Loucy (cell line): ENCODE data around the gene MNT.

Experiments
- H2AFZ ChIP-seq: fragments of 200-600 bp; sonication (generic); 2 replicates; pipeline ENCODE4 v1.6.0; 2016; ENCODE audit warnings: antibody characterized with exemption, mild to moderate bottlenecking, low read length, moderate library complexity
- H3F3A ChIP-seq: fragments of 200-600 bp; 2 replicates; pipeline ENCODE4 v1.6.0; 2016; ENCODE audit warnings: antibody characterized with exemption, low read depth, mild to moderate bottlenecking
- H3K27me3 ChIP-seq: fragments of 200-600 bp; sonication (generic); 2 replicates; pipeline ENCODE4 v1.6.1; 2014; ENCODE audit warnings: low read length, mild to moderate bottlenecking; ENCODE audit not compliant: insufficient read depth, poor library complexity, severe bottlenecking
- H3K36me3 ChIP-seq: fragments of 200-600 bp; sonication (generic); 2 replicates; pipeline ENCODE4 v1.6.1; 2016; ENCODE audit warnings: low read length; ENCODE audit not compliant: insufficient read depth
- H3K4me1 ChIP-seq: fragments of 200-600 bp; sonication (generic); 2 replicates; pipeline ENCODE4 v1.5.1; 2014; ENCODE audit warnings: low read length, mild to moderate bottlenecking; ENCODE audit not compliant: insufficient read depth, poor library complexity, severe bottlenecking
- H3K4me2 ChIP-seq: fragments of 200-600 bp; sonication (generic); 2 replicates; pipeline ENCODE4 v1.6.0; 2014; ENCODE audit warnings: antibody characterized with exemption, low read length, low read depth, mild to moderate bottlenecking; ENCODE audit not compliant: poor library complexity, severe bottlenecking
- H3K4me3 ChIP-seq: fragments of 200-600 bp; sonication (generic); 2 replicates; pipeline ENCODE4 v1.5.1; 2014; ENCODE audit warnings: low read length, mild to moderate bottlenecking, mixed read lengths; ENCODE audit not compliant: poor library complexity, severe bottlenecking
- H3K79me2 ChIP-seq: fragments of 200-600 bp; sonication (generic); 2 replicates; pipeline ENCODE4 v1.6.1; 2014; ENCODE audit warnings: low read length; ENCODE audit not compliant: insufficient read depth
- H3K9ac ChIP-seq: fragments of 200-600 bp; sonication (generic); 2 replicates; pipeline ENCODE4 v1.6.0; 2014; ENCODE audit warnings: mild to moderate bottlenecking, low read depth, low read length, moderate library complexity; ENCODE audit not compliant: poor library complexity, severe bottlenecking
- H3K9me2 ChIP-seq: fragments of 200-600 bp; sonication (generic); replicated peaks from 2 replicates; pipeline ENCODE4 v1.6.1; 2016; ENCODE audit warnings: low read depth, low read length, mixed read lengths
- H3K9me3 ChIP-seq: fragments of 200-600 bp; sonication (generic); 2 replicates; pipeline ENCODE4 v1.6.1; 2014; ENCODE audit warnings: mild to moderate bottlenecking, antibody characterized with exemption, low read length, low read depth; ENCODE audit not compliant: insufficient read depth
- H4K20me1 ChIP-seq: fragments of 200-600 bp; sonication (generic); 2 replicates; pipeline ENCODE4 v1.6.0; 2014; ENCODE audit warnings: antibody characterized with exemption, low read length, mild to moderate bottlenecking; ENCODE audit not compliant: insufficient read depth, poor library complexity, severe bottlenecking
- EZH2phosphoT487 ChIP-seq: fragments of 200-600 bp; IDR thresholded peaks from 2 replicates; pipeline ENCODE4 v1.6.1; 2018; ENCODE audit warnings: antibody characterized with exemption, mild to moderate bottlenecking, moderate library complexity, borderline replicate concordance
- TF ChIP-seq, protein P1 (sequence below): fragments of 200-600 bp; sonication (generic); conservative IDR thresholded peaks from 2 replicates; pipeline ENCODE4 v1.5.1; 2014; ENCODE audit warnings: mild to moderate bottlenecking, antibody characterized with exemption, low read length

Gene MNT

DNA sequence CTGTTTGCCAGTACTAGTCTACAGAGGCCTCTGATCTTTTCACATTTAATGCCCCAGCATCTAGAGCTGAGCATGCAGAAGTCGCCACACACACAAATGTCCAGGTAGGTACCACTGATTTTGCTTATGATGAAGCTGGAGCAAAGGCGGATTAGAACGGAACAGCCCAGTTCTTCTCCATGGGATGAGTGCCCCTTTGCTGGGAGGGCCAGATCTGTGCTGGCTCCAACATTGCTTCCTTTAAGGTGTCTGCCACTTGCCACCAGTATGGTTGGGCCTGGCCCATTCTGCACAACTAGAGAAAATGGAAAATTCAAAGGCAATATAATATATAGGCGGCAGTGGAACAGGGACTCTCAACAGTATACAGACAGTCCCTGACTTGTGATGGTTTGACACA, 2.2 kb upstream of the MNT start:
- H3K9me3 ChIP-seq, result no peaks in the 10 kb centered on the region
- H4K20me1 ChIP-seq, result peaks cover 20% of the 10 kb centered on the region
- H3K27me3 ChIP-seq, result no peaks in the 10 kb centered on the region
- no peaks in the 10 kb centered on the region for H3F3A ChIP-seq
- peak overlapping the region; percentile 64 for H3K9ac ChIP-seq
- peaks cover 30% of the 10 kb centered on the region for H3K4me1 ChIP-seq
- no peaks in the 10 kb centered on the region for H3K9me2 ChIP-seq
- H3K36me3 ChIP-seq, result no peaks in the 10 kb centered on the region
- peak overlapping the region; percentile 100 for H3K4me2 ChIP-seq
- TF ChIP-seq, protein P1, sequence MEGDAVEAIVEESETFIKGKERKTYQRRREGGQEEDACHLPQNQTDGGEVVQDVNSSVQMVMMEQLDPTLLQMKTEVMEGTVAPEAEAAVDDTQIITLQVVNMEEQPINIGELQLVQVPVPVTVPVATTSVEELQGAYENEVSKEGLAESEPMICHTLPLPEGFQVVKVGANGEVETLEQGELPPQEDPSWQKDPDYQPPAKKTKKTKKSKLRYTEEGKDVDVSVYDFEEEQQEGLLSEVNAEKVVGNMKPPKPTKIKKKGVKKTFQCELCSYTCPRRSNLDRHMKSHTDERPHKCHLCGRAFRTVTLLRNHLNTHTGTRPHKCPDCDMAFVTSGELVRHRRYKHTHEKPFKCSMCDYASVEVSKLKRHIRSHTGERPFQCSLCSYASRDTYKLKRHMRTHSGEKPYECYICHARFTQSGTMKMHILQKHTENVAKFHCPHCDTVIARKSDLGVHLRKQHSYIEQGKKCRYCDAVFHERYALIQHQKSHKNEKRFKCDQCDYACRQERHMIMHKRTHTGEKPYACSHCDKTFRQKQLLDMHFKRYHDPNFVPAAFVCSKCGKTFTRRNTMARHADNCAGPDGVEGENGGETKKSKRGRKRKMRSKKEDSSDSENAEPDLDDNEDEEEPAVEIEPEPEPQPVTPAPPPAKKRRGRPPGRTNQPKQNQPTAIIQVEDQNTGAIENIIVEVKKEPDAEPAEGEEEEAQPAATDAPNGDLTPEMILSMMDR, result no peak
- TF ChIP-seq EZH2phosphoT487, result no peak
- H2AFZ ChIP-seq, result no peak overlapping the region
- peak overlapping the region; percentile 99 for H3K4me3 ChIP-seq
- H3K79me2 ChIP-seq, result peaks cover 21% of the 10 kb centered on the region

GRCh38 chr17:2402544-2402943, 1.7 kb upstream of the MNT start:
- H3K79me2 ChIP-seq, result peaks cover 26% of the 10 kb centered on the region
- H3K9me3 ChIP-seq, result no peaks in the 10 kb centered on the region
- no peaks in the 10 kb centered on the region for H3K36me3 ChIP-seq
- H3K4me2 ChIP-seq, result peak overlapping the region; percentile 100
- peaks cover 25% of the 10 kb centered on the region for H4K20me1 ChIP-seq
- H3F3A ChIP-seq, result no peaks in the 10 kb centered on the region
- H3K27me3 ChIP-seq, result no peaks in the 10 kb centered on the region
- peak overlapping the region; percentile 62; the same call in 1 of the 2 replicates for H2AFZ ChIP-seq
- peak overlapping the region; percentile 99 for H3K4me3 ChIP-seq
- H3K9me2 ChIP-seq, result no peaks in the 10 kb centered on the region
- peaks cover 35% of the 10 kb centered on the region for H3K4me1 ChIP-seq
- TF ChIP-seq, protein P1, result no peak
- TF ChIP-seq EZH2phosphoT487, result no peak
- peak overlapping the region; percentile 64 for H3K9ac ChIP-seq

DNA sequence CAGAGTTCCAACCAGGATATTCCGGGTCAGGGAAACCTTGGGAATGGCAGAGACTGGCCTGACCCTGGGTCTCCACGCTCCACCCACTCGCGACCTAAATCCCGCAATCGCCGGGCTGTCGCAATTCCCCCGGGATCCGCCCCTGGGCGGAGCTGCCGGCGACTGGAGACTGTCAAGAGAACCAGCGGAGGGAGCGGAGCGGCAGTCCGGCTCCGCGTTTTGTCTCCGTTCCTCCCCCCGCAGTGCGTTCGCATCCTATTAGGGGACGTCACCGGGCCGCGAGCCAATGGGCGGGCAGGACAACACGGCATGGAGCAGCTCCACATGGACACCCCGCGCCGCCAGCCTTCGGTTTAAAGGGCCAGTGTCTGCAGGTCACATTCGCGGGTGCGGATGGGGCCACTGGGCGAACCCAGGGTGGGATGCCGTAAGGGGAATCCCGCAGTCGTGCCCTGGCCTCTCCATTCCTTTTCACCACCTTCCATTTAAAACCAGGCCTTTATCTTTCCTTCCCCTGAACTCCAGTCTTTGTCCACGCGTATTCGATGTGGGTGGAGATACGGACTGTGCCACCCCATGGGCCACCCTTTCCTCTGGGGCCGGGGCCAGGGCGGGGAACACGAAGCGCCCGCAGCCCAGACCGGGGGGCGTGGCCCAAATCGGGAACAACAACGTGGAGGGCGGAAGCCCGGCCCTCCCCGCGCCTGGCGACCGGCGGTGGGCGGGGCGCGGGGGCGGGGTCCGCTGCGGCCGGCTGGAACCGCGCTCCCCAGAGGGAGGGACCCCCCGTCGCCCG, 764 bp upstream of the MNT start:
- TF ChIP-seq, protein P1, result no peak
- no peak for TF ChIP-seq EZH2phosphoT487
- Histone ChIP-seq H3F3A (no peaks in the 10 kb centered on the region), H3K4me3 (peak overlapping the region; percentile 99), H3K4me2 (peak overlapping the region; percentile 100), H3K9me2 (no peaks in the 10 kb centered on the region), H3K36me3 (no peaks in the 10 kb centered on the region), H4K20me1 (peaks cover 31% of the 10 kb centered on the region), H3K27me3 (no peaks in the 10 kb centered on the region), H2AFZ (peak overlapping the region; percentile 81), H3K9me3 (no peaks in the 10 kb centered on the region), H3K9ac (peak overlapping the region; percentile 91), H3K4me1 (peaks cover 40% of the 10 kb centered on the region), H3K79me2 (peaks cover 31% of the 10 kb centered on the region)
